GM12891 (cell line): Measurements from ENCODE around the gene KAZN.

Experiments used
- PAX5 ChIP-seq: IDR thresholded peaks from 2 replicates; pipeline ENCODE4 v1.6.1; 2011; ENCODE audit warnings: low read length, moderate library complexity, mild to moderate bottlenecking; ENCODE audit not compliant: insufficient read depth, severe bottlenecking
- POLR2A ChIP-seq: IDR thresholded peaks from 2 replicates; pipeline ENCODE4 v1.6.1; 2011; ENCODE audit warnings: low read depth, low read length, control low read depth
- POLR2AphosphoS5 ChIP-seq: IDR thresholded peaks from 2 replicates; pipeline ENCODE4 v1.6.1; 2011; ENCODE audit warnings: low read depth, low read length, control low read depth
- SPI1 ChIP-seq: IDR thresholded peaks from 2 replicates; pipeline ENCODE4 v1.6.1; 2011; ENCODE audit warnings: low read depth, low read length, control low read depth

- no peak for TF ChIP-seq PAX5
- no peak for TF ChIP-seq POLR2A
- TF ChIP-seq POLR2AphosphoS5 = no peak
- TF ChIP-seq SPI1 = no peak
Measured at GRCh38 chr1:14941864-14942263, 343.4 kb downstream of the KAZN start.
